Retinal pigment epithelial cell (primary cell): Measurements from ENCODE around the gene TNIK.

Experiments used
- DNase-seq: peaks from one replicate; pipeline ENCODE4 v3.0.0-alpha.2; 2010; ENCODE audit warnings: low read depth
- H3K4me3 ChIP-seq: 2 replicates; pipeline ENCODE4 v1.5.1; 2011; ENCODE audit warnings: mild to moderate bottlenecking, low read length, control low read depth, moderate library complexity
- TF ChIP-seq, protein P1 (sequence below): conservative IDR thresholded peaks from 2 replicates; pipeline ENCODE4 v1.5.1; 2011; ENCODE audit warnings: low read depth, low read length, control low read depth, inconsistent platforms

Gene TNIK

DNA sequence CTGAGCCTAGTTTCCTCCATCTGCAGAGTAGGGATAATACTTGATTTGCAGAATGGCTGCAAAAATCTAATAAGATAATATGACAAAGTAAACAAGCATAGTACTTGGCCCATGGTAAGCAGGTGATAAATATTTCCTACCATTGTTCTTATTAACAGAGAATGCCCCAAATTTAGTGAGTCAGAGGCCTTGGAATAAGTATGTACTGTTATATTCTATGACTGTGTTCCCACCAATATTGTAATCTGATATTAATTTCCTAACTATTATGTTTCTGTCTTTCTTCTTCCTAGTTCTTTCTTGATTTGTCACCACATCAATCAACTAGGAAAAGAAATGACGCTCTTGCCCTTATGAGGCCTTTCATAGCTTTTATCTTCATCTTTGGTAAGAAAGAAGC lies 255.3 kb downstream of the TNIK start:
- no peak overlapping the region for H3K4me3 ChIP-seq
- DNase-seq, result no peak
- TF ChIP-seq, protein P1, sequence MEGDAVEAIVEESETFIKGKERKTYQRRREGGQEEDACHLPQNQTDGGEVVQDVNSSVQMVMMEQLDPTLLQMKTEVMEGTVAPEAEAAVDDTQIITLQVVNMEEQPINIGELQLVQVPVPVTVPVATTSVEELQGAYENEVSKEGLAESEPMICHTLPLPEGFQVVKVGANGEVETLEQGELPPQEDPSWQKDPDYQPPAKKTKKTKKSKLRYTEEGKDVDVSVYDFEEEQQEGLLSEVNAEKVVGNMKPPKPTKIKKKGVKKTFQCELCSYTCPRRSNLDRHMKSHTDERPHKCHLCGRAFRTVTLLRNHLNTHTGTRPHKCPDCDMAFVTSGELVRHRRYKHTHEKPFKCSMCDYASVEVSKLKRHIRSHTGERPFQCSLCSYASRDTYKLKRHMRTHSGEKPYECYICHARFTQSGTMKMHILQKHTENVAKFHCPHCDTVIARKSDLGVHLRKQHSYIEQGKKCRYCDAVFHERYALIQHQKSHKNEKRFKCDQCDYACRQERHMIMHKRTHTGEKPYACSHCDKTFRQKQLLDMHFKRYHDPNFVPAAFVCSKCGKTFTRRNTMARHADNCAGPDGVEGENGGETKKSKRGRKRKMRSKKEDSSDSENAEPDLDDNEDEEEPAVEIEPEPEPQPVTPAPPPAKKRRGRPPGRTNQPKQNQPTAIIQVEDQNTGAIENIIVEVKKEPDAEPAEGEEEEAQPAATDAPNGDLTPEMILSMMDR, result no peak

DNA sequence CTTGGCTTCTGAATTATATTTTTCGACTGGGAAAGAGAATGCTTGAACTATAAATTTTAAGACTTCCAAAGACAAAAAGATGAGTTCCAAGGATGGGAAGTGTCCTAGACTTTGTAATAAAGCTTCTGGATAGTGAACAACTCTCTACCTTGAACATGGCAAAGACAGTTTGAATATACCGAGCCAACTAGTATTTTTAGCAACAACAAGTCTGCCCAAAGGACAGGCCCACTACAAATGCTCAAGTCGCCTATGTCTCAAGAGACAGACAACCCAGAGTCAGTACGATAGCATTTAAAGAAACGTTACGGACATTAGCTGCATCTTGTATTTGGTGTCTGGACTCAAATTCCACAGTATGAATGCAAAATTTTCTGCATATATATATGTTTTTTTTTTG lies 258.4 kb downstream of the TNIK start:
- no peak overlapping the region for H3K4me3 ChIP-seq
- DNase-seq, result no peak
- TF ChIP-seq, protein P1, result no peak

DNA sequence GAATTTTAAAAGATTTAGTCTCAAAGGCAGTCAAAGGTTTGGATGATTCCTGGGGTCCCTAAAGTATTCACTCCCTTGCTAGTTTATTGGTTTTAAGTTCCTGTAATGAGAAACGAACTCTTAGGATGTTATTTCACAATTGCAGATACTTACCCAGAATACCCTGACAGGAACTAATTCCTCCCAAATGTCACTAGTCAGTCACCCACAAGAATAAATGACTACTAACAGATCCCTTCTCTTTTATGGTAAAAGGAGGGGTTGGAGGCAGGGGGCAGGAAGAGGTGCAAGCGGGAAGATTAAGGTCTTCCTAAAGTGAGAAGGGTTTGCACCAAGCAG lies 259.5 kb downstream of the TNIK start:
- TF ChIP-seq, protein P1, result no peak
- DNase-seq, result no peak
- no peak overlapping the region for H3K4me3 ChIP-seq

DNA sequence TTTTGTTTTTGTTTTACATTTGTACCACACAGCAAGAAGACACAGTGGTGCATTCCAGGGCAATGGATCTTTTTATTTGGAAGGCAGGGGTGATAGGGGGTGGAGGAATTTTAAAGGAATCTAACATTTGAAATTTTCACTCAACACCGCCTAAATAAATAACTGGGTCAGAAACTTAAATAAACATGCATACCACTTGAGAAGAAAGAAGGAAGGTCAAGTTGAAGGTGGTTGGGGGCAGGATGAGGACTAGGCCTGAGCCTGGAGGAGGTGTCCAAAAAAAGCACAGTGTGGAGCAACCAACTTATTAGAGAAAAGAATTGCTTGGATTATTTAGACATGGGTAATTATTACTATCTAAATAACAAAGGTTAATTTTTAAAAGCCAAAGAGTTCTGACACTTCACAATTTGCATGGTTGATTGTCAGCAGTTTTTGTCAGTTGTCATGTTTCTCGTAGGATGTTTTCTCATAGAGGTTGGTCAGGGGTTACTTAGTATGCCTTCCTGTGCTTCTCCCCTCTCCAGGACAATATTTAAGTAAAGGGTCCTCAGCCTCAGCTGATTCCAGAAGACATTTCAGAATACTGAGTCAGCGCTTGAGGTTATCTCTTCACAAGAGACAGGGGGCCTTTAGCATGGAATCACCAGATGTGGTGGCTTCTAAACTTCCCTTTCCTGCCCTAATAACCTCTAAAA lies 260.0 kb downstream of the TNIK start:
- TF ChIP-seq, protein P1, result no peak
- no peak for DNase-seq

DNA sequence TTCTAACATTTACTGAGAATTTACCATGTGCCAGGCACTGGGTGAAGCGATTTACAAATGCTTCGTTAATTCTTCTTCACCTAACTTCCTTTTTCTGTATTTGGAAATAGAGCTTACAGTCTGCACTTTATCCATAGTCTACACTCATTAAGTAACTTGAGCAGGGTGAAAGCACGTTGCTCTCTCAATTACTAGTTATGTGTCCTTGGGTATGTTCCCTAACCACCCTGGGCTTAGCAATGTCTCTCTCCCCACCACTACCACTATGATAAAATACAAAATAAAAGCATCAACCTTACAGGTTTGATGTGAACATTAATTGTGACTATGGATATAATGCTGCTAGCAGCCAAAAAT lies 260.8 kb downstream of the TNIK start:
- TF ChIP-seq, protein P1, result no peak
- peak; percentile 27 for DNase-seq
- H3K4me3 ChIP-seq, result no peak overlapping the region

More for the DNA sequence above, 260.0 kb downstream of the TNIK start:
- H3K4me3 ChIP-seq, result no peak overlapping the region

DNA sequence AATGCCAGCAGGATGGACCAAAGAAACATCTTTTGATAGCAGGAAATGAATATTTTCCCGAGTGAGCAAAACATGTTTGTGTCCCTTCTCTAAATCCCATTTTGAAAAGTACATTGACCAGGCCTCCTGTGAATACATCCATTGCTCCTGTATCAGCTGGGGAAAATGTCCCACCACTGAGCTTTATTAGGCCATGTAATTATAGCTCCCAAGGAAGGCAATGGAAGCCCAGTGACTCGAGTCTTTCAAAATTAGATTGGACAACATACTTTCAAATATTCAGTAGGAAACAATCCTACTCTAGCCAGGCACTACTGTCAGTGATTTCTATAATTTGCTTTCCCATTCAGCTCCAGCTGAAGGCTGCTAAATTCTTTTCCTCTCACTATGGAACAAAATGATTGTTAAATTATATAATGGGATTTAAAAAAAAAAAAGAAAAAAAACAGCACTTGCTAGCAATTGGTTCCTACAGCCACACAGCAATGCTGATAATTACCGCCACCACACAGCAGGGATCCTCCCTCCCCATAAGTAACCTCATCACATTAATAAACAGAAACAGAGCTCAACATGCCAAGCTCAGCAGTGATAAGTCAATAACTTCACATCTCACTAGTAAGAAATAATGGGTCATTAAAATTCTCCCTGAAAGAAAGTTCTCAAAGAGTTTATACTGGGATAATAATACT lies 261.3 kb downstream of the TNIK start:
- peak; percentile 17 for DNase-seq
- TF ChIP-seq, protein P1, result no peak
- no peak overlapping the region for H3K4me3 ChIP-seq

DNA sequence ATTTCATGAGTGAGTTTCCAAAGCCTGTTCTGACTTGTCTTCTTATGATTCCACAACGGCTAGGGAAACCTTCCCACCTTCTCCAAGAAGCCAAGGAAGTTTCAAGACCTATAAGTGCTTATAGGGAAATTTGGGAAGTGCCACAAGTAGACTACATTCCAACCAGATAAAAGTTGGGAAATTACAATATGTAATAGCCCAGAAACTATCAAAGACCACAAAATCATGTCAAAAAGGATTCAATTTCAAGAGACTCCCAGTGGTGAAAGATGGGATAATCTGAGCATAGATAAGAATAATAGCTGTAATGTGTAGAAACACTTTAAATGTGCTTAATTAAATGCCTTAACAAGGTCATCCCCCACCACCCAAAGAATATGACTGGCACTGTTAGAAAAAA lies 264.5 kb downstream of the TNIK start:
- no peak overlapping the region for H3K4me3 ChIP-seq
- DNase-seq, result no peak
- TF ChIP-seq, protein P1, result peak; percentile 31
